Measurements from ENCODE around the gene SLC34A1.
"Not testable (repeated sequence)": the region's sequence is repeated elsewhere in the genome, so short reads cannot be mapped to it uniquely, and the experiment has no call there.

- TF ChIP-seq CTCF (IDR thresholded peaks at IDR 0.05; ENCODE audit: insufficient read depth, low read length, poor library complexity, severe bottlenecking); EZH2phosphoT487 (conservative IDR thresholded peaks at IDR 0.05; ENCODE audit: low read length): not testable (repeated sequence)
Measured at GRCh38 chr5:177375516-177375915, 8.7 kb upstream of the SLC34A1 start.

Measured in SU-DHL-6 (cell line).